KBM-7 (cell line): Measurements from ENCODE around the gene TOMM7.
"Not testable (repeated sequence)": the region's sequence is repeated elsewhere in the genome, so short reads cannot be mapped to it uniquely, and the experiment has no call there.

Experiments used
- DNase-seq: peaks from one replicate; pipeline ENCODE4 v3.0.0-alpha.2; 2015
- in situ Hi-C: fragments of 300-500 bp; cut with MboI; formaldehyde crosslinking; loops from 2 replicates; pipeline ENCODE4 v1.14.3; 2020; ENCODE audit warnings: low sequenced_read_pairs, low pct_unique_long_range_greater_than_20kb, mixed read lengths

The TOMM7 gene

GRCh38 chr7:22827563-22827962 is 4.9 kb upstream of the TOMM7 start:
- in situ Hi-C loops, result no loop called here
- peak; percentile 16 for DNase-seq

DNA sequence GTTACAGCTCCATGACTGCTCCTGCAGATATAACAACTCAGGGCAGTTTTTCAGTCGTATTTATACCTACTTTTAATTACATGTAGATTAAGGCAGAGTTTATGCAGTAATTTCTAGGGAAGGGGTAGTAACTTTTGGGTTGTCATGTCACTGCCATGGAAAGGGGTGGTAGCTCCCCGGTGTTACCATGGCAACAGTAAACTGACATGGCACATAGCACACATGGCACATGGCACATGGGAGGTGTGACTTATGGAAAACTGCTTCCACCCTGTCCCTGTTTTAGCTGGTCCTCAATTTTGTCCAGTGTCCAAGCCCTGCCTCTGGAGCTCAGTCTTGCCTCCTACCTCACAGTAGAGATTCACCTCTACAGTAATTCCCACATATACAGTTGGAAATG is 3.9 kb upstream of the TOMM7 start:
- no peak for DNase-seq
- in situ Hi-C loops, result no loop called here

DNA sequence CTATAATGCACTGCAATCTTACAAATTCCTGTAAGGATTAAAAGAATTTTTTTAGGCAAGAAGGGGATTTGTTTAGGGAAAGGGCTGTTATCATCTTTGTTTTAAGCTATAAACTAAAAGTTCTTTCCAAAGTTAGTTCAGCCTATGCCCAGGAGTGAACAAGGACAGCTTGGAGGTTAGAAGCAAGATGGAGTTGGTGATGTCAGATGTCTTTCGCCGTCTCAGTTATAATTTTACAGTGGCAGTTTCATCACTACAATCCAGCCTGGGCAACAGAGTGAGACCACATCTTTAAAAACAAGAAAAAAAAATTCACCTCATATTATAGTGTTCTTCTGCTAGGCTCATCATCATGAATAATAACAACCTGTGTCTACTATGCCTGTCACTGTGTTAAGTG is 2.1 kb upstream of the TOMM7 start:
- no peak for DNase-seq
- in situ Hi-C loops, result no loop called here

- in situ Hi-C loops, result no loop called here
- no peak for DNase-seq
These were observed 471 bp upstream of the TOMM7 start for GRCh38 chr7:22823142-22823497.

GRCh38 chr7:22821702-22822485 is 755 bp downstream of the TOMM7 start:
- DNase-seq, result peak; percentile 35
- in situ Hi-C loops, result no loop called here

DNA sequence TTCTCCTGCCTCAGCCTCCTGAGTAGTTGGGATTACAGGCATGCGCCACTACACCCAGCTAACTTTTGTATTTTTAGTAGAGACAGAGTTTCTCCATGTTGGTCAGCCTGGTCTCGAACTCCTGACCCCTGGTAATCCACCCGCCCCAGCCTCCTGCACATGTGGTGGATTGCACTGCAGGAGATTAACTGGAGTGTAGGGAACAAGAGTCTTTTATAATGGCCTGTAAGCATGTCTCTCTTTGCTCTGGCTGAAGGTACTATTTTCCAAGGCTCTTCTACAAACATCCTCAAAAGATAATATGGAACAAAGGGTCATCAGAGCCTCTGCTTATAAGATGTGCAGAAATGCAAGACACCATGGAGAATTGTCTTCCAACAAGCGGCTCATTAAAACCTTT is 3.2 kb downstream of the TOMM7 start:
- in situ Hi-C loops, result no loop called here
- DNase-seq, result no peak

- in situ Hi-C loops, result no loop called here
These were observed 8.1 kb downstream of the TOMM7 start for GRCh38 chr7:22814261-22815208.

DNA sequence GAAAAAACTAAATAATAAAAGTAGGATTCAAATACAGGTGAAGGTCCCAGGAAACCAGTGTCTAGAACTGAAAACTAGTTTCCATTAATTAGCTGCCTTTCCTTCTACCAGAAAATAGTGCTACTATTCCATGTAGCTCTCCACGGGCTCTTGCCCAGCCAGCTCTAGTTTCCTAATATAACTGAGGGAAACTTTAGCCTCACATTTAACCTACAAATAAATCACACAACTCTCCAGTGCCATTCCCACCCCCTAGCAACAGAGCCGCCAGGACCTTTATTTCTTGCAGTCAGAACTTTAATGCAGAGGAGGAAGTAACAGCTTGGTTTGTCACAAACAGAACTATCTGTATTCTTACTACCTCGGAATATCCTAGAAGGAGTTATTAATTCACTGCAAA is 10.3 kb downstream of the TOMM7 start:
- no peak for DNase-seq
- in situ Hi-C loops, result no loop called here

More at GRCh38 chr7:22814261-22815208, 8.1 kb downstream of the TOMM7 start:
- no peak for DNase-seq

- in situ Hi-C loops, result no loop called here
These were observed 10.8 kb downstream of the TOMM7 start for GRCh38 chr7:22811746-22812280.

GRCh38 chr7:22810843-22811242 is 11.8 kb downstream of the TOMM7 start:
- no peak for DNase-seq

More at GRCh38 chr7:22811746-22812280, 10.8 kb downstream of the TOMM7 start:
- DNase-seq, result no peak

DNA sequence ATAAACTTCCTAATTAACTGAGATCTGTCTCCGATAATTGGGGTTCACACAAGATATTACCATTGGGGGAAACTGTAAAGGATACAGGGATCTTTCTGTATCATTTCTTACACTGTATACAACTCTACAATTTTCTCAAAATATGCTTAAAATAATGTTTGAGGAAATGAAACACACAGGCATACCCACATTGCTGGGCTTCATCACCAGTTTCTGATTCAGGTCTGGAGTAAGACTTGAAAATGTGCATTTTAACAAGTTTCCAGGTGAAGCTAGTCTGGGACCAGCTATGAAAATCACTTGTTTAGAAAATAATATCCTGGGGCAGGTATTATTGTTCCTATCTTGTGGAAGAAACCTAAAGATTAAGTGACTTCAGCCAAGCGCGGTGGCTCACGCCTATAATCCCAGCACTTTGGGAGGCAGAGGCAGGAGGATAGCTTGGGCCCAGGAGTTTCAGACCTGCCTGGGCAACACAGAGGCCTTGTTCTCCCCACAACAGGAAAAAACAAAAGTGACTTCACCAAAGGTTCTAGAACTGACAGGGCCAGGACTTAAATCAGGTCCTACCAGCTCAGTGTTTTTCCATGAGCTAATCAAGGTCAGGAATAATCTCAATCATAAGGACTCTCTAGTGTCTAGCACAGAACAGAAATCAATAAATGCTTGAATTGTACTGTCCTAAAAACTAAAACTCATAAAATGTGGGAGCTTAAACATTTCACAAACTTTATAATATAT is 12.6 kb downstream of the TOMM7 start:
- DNase-seq, result no peak
- in situ Hi-C loops, result no loop called here

More at GRCh38 chr7:22810843-22811242, 11.8 kb downstream of the TOMM7 start:
- in situ Hi-C loops, result no loop called here

GRCh38 chr7:22808140-22808539 is 14.5 kb downstream of the TOMM7 start:
- no peak for DNase-seq
- in situ Hi-C loops, result no loop called here

GRCh38 chr7:22806752-22807151 is 15.9 kb downstream of the TOMM7 start:
- in situ Hi-C loops, result no loop called here
- DNase-seq, result no peak

DNA sequence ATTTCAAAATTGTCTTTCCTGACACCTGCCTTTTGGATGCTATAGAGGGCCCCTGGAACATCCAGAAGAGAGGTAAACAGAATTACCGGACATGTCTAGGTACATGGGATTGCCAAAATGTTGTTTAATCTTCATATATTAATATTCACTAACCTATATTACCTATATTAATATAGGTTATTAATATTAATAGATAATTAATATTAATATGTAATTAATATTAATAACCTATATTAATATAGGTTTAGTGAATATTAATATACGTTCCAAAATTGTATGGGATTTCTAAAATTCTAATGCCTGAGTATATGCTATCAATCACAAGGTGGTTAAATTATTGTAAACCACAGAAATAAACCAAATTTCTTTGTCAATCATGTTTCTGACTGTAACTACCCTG is 17.4 kb downstream of the TOMM7 start:
- in situ Hi-C loops, result no loop called here
- DNase-seq, result no peak

DNA sequence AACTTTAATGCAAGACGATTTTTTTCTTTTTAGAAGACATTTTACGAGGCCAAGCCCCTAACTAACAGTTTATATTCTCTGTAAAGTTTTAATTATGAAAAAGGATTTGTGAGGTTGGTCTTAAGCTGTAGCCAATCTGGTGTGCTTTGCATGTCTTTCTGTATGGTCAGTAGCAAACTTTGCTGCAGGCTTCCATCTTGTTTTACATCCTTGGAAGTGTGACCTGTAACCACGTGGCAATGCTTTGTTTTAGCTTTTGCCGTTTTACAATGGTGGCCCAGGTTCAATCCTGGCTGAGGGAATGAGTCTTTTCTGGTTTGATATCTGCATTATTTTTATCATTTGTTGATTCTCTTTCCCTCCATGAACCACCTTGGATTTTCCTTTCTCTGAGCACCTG is 19.8 kb downstream of the TOMM7 start:
- in situ Hi-C loops, result not testable (repeated sequence)

DNA sequence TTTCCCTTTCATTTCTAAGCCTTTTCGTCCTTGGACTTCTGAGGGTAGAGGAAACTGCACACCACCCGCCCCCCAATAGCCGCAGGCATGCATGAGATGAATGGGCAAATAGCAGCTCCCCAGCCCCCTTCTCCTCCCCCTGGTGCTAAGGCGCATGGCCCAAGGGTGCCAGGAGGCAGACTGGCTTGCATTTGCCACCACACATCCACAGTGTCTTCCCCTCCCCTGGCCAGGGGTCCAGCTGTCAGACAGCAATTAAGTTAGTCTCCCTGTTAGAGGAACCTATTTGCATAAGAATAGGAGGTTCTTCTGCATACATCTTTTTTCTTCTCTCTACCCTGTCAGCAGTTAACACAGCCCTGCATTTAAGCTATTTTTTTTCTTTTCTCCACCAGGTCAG is 20.2 kb downstream of the TOMM7 start:
- no peak for DNase-seq
- in situ Hi-C loops, result no loop called here

More for the DNA sequence above, 19.8 kb downstream of the TOMM7 start:
- DNase-seq, result not testable (repeated sequence)

GRCh38 chr7:22801912-22802311 is 20.7 kb downstream of the TOMM7 start:
- in situ Hi-C loops, result no loop called here
- DNase-seq, result no peak

DNA sequence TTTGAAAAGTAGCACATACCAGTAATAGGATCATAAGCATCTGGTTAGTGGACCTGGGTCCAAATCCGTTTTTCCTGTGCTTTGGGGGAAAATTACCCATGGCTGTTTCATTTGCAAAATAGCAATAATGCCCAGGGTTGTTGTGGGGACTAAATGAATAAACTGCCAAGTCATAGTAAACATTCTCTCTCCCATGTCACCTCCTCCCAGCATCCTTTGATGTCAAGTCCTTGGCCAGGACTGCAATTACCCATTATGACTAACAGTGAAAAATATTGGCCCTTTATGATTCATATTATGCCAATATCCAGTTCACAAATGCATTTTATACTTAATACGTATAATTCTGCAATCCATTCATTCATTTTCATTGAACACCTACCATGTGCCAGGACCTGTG is 23.0 kb downstream of the TOMM7 start:
- no peak for DNase-seq
- in situ Hi-C loops, result no loop called here
